Caco-2 (cell line): ENCODE results near the gene STAP1. TPM values are rescaled to one million over a fixed set of nuclear protein-coding genes. Genes with fewer than 3 reads are reported as not detected.

Source experiments
- BruUV-seq: library from RNA; stranded (reverse); fragments of 400-500 nt; replicated peaks from 2 replicates; lab custom pipeline; 2021; lab: Mats Ljungman, UMichigan
- CTCF ChIA-PET: fragments of 300-600 bp; sonication (Branson Sonifier 250); formaldehyde crosslinking; loops from one replicate; lab custom pipeline; 2022; ENCODE audit warnings: antibody characterized with exemption; lab: Charles Lee
- POLR2A ChIA-PET: fragments of 300-600 bp; sonication (Branson Sonifier 250); formaldehyde crosslinking; loops from one replicate; lab custom pipeline; 2022; ENCODE audit warnings: antibody characterized with exemption; lab: Charles Lee
- DNase-seq, 2 experiments: peaks; one replicate each; pipeline versions ENCODE4 v3.0.0 to v3.0.0-alpha.2; 2020 to 2022
- H3K27me3 ChIP-seq: replicated peaks from 2 replicates; pipeline ENCODE4 v1.6.0; 2011; ENCODE audit warnings: low read length; ENCODE audit not compliant: control insufficient read depth, insufficient read depth
- H3K36me3 ChIP-seq: 2 replicates; pipeline ENCODE4 v1.5.1; 2011; ENCODE audit warnings: low read length; ENCODE audit not compliant: control insufficient read depth, insufficient read depth
- H3K4me1 ChIP-seq: fragments of 250-450 bp; sonication (Bioruptor Pico); 2 replicates; pipeline ENCODE4 v1.5.1; 2020; ENCODE audit warnings: mild to moderate bottlenecking
- H3K4me3 ChIP-seq: 2 replicates; pipeline ENCODE4 v1.5.1; 2011; ENCODE audit warnings: low read depth, mild to moderate bottlenecking, control low read depth, low read length
- H3K9me3 ChIP-seq: fragments of 250-450 bp; sonication (Bioruptor Pico); 2 replicates; pipeline ENCODE4 v1.5.1; 2020; ENCODE audit warnings: mild to moderate bottlenecking, moderate library complexity
- H3K27ac Mint-ChIP-seq: one replicate; pipeline ENCODE4 v1.8.0; 2022; ENCODE audit warnings: mixed read lengths; ENCODE audit not compliant: unreplicated experiment
- H3K27me3 Mint-ChIP-seq: one replicate; pipeline ENCODE4 v1.8.0; 2022; ENCODE audit warnings: mixed read lengths; ENCODE audit not compliant: insufficient read depth, unreplicated experiment
- H3K36me3 Mint-ChIP-seq: one replicate; pipeline ENCODE4 v1.8.0; 2022; ENCODE audit warnings: mild to moderate bottlenecking, mixed read lengths; ENCODE audit not compliant: insufficient read depth, unreplicated experiment
- H3K4me1 Mint-ChIP-seq: one replicate; pipeline ENCODE4 v1.8.0; 2022; ENCODE audit warnings: low read depth, mixed read lengths; ENCODE audit not compliant: unreplicated experiment
- H3K4me3 Mint-ChIP-seq: one replicate; pipeline ENCODE4 v1.8.0; 2022; ENCODE audit warnings: mild to moderate bottlenecking, moderate library complexity, mixed read lengths; ENCODE audit not compliant: unreplicated experiment
- H3K9me3 Mint-ChIP-seq: one replicate; pipeline ENCODE4 v1.8.0; 2022; ENCODE audit warnings: mixed read lengths; ENCODE audit not compliant: unreplicated experiment
- intact Hi-C: fragments of 100-400 bp; cut with micrococcal nuclease; formaldehyde crosslinking; loops from one replicate; pipeline ENCODE4 v1.10.0; 2022; ENCODE audit not compliant: unreplicated experiment
- total RNA-seq: library from RNA; stranded (reverse); gene quantifications from 2 replicates; pipeline ENCODE4 v1.2.3, GENCODE V29; 2022
- TF ChIP-seq, protein P1 (sequence below), 2 experiments: fragments of 200-600 bp in 1 of 2; IDR thresholded peaks; 1 replicate in 1 of 2; 2 replicates in 1 of 2; pipeline versions ENCODE4 v1.5.1 to v1.8.0; 2011 to 2022; ENCODE audit warnings: antibody characterized with exemption in 1 of 2, control low read depth in 1 of 2, inconsistent platforms in 1 of 2, low read depth in 1 of 2, low read length in 1 of 2, mild to moderate bottlenecking in 1 of 2, moderate library complexity in 1 of 2; ENCODE audit not compliant: insufficient read depth in 1 of 2, severe bottlenecking in 1 of 2, unreplicated experiment in 1 of 2

The STAP1 gene
- total RNA-seq, 1 experiment from 2014 or later: not detected

DNA sequence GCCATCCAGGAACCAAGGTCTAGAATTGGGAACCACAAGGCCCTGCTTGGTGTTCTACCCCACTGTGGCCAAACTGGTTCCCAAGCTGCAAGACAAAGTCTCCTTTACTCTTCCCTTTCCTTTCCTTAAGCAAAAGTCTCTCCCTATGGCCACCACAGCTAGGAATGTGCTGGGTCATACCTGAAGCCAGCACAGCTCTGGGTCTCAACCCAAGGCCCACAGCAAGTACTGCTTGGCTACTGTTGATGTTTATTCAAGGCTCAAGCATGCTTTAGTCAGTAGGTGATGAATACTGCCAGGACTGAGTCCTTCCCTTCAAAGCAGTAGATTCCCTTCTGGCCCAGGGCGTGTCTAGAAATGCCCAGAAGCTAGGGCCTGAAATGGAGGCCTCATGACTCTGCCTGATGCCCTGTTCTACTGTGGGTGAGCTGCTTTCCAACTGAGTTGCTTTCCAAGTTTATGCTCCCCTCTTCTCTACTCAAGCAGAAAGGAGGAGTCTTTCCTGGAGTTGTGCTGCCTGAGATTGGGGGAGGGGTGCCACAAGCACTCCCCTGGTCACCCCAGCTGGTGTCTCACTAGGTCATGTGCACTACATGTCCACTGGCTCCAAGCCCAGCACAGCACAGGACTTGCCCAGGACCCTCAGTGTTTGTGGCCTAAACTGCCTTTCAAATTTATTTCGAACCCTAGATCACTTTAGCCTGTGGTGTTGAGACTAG lies 44.9 kb downstream of the STAP1 start:
- Mint-ChIP-seq H3K27me3 (peaks cover 3% of the 10 kb centered on the region), H3K27ac (no peak overlapping the region), H3K36me3 (no peaks in the 10 kb centered on the region), H3K9me3 (no peaks in the 10 kb centered on the region), H3K4me1 (no peaks in the 10 kb centered on the region), H3K4me3 (no peak overlapping the region)
- TF ChIP-seq, protein P1, sequence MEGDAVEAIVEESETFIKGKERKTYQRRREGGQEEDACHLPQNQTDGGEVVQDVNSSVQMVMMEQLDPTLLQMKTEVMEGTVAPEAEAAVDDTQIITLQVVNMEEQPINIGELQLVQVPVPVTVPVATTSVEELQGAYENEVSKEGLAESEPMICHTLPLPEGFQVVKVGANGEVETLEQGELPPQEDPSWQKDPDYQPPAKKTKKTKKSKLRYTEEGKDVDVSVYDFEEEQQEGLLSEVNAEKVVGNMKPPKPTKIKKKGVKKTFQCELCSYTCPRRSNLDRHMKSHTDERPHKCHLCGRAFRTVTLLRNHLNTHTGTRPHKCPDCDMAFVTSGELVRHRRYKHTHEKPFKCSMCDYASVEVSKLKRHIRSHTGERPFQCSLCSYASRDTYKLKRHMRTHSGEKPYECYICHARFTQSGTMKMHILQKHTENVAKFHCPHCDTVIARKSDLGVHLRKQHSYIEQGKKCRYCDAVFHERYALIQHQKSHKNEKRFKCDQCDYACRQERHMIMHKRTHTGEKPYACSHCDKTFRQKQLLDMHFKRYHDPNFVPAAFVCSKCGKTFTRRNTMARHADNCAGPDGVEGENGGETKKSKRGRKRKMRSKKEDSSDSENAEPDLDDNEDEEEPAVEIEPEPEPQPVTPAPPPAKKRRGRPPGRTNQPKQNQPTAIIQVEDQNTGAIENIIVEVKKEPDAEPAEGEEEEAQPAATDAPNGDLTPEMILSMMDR (IDR thresholded peaks at IDR 0.05; ENCODE audit: insufficient read depth in 1 of 2, low read depth in 1 of 2, low read length in 1 of 2, severe bottlenecking in 1 of 2, unreplicated experiment in 1 of 2): no peak
- no peak for DNase-seq
- Histone ChIP-seq H3K27me3 (no peaks in the 10 kb centered on the region), H3K4me1 (no peaks in the 10 kb centered on the region), H3K36me3 (no peaks in the 10 kb centered on the region), H3K9me3 (no peaks in the 10 kb centered on the region), H3K4me3 (no peak overlapping the region)
- POLR2A ChIA-PET: no interaction called here
- intact Hi-C loops: no loop called here
- CTCF ChIA-PET: no interaction called here
- BruUV-seq: no TSS peak

- Mint-ChIP-seq H3K27me3 (peaks cover 3% of the 10 kb centered on the region), H3K9me3 (no peaks in the 10 kb centered on the region), H3K4me1 (no peaks in the 10 kb centered on the region), H3K4me3 (no peak overlapping the region), H3K27ac (no peak overlapping the region), H3K36me3 (no peaks in the 10 kb centered on the region)
- POLR2A ChIA-PET: no interaction called here
- H3K4me3 ChIP-seq: no peak overlapping the region
- CTCF ChIA-PET: no interaction called here
- intact Hi-C loops: no loop called here
- no peaks in the 10 kb centered on the region for H3K36me3 ChIP-seq
- BruUV-seq: no TSS peak
- no peaks in the 10 kb centered on the region for H3K4me1 ChIP-seq
- H3K27me3 ChIP-seq: no peaks in the 10 kb centered on the region
- H3K9me3 ChIP-seq: no peaks in the 10 kb centered on the region
- no peak for DNase-seq
- TF ChIP-seq, protein P1 (IDR thresholded peaks at IDR 0.05; ENCODE audit: insufficient read depth in 1 of 2, low read depth in 1 of 2, low read length in 1 of 2, severe bottlenecking in 1 of 2, unreplicated experiment in 1 of 2): no peak
These were observed 45.5 kb downstream of the STAP1 start for GRCh38 chr4:67604029-67604381.

- H3K4me1 ChIP-seq: no peaks in the 10 kb centered on the region
- no peaks in the 10 kb centered on the region for H3K4me1 Mint-ChIP-seq
- TF ChIP-seq, protein P1 (IDR thresholded peaks at IDR 0.05; ENCODE audit: insufficient read depth in 1 of 2, low read depth in 1 of 2, low read length in 1 of 2, severe bottlenecking in 1 of 2, unreplicated experiment in 1 of 2): no peak
- H3K27me3 Mint-ChIP-seq: peaks cover 3% of the 10 kb centered on the region
- no peaks in the 10 kb centered on the region for H3K36me3 Mint-ChIP-seq
- H3K27ac Mint-ChIP-seq: no peak overlapping the region
- H3K27me3 ChIP-seq: no peaks in the 10 kb centered on the region
- no peak for DNase-seq
- no peaks in the 10 kb centered on the region for H3K9me3 ChIP-seq
- H3K36me3 ChIP-seq: no peaks in the 10 kb centered on the region
- no peak overlapping the region for H3K4me3 Mint-ChIP-seq
- CTCF ChIA-PET: no interaction called here
- H3K4me3 ChIP-seq: no peak overlapping the region
- no TSS peak for BruUV-seq
- intact Hi-C loops: no loop called here
- POLR2A ChIA-PET: no interaction called here
- H3K9me3 Mint-ChIP-seq: no peaks in the 10 kb centered on the region
These were observed 46.2 kb downstream of the STAP1 start for GRCh38 chr4:67604749-67605148.
